ENCODE results near the gene MYH8. TPM values are rescaled to one million over a fixed set of nuclear protein-coding genes. Genes with fewer than 3 reads are reported as not detected.

The MYH8 gene
- total and polyA plus RNA-seq, 10 of the 15 experiments (the other 5 are each of a cell fraction or from before 2014, with no cell fraction given), result 0.01 to 0.03 TPM; not detected in 8

DNA sequence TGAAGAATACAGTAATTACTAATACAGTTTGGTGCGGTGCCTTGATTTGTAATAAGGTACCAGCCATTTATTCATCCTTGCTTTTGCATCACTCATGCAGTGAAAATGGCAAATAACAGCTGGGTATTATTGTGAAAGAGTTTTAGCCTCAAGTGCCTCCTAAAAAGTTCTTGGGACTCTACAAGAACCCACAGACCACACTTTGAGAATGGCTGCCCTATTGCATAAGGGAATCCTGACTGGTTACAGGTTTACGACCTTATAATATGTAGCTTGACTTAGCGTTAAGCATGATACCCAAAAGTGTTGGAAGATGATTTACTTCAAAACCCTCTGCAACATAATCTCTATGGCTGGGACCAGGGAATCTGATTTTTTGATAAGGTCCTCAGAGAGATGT, 53.2 kb downstream of the MYH8 start:
- no peak overlapping the region for H3K27ac ChIP-seq (ENCODE audit: control insufficient read depth, insufficient read depth)
- no peaks in the 10 kb centered on the region for H3K9me3 ChIP-seq (replicated peaks; ENCODE audit: control insufficient read depth, insufficient read depth, low read length)
- BruUV-seq (replicated peaks), result no TSS peak
- no peak overlapping the region for H2AFZ ChIP-seq (ENCODE audit: control insufficient read depth, low read depth, low read length)
- ChIA-PET SMC1A (ENCODE audit: uncharacterized antibody, unreplicated experiment) (interaction anchor here (0.6 kb wide), 1 partner anchor 39 kb away, joined by 3 read pairs; no protein-coding TSS in a partner anchor), POLR2A (no interaction called here), RAD21 (ENCODE audit: unreplicated experiment) (no interaction called here), CTCF (interaction anchor here (1.5 kb wide), 1 partner anchor 10 kb away, joined by 4 read pairs; no protein-coding TSS in a partner anchor)
- no peaks in the 10 kb centered on the region for H4K20me1 ChIP-seq (ENCODE audit: control insufficient read depth, insufficient read depth)
- no peak overlapping the region for H3K4me2 ChIP-seq (ENCODE audit: control insufficient read depth, insufficient read depth)
- H3K27me3 ChIP-seq (replicated peaks in 1 of 2; ENCODE audit: control insufficient read depth in 2 of 2, insufficient read depth in 2 of 2, low read length in 1 of 2), result no peaks in the 10 kb centered on the region
- no peak overlapping the region for H3K4me3 ChIP-seq
- H3K9ac ChIP-seq (ENCODE audit: control insufficient read depth, insufficient read depth, low read length), result no peak overlapping the region
- in situ Hi-C loops (cut with MboI), result no loop called here
- no peaks in the 10 kb centered on the region for H3K79me2 ChIP-seq (ENCODE audit: control insufficient read depth, insufficient read depth, low read length)
- FAIRE-seq (no peak), ATAC-seq (no peak), DNase-seq (ENCODE audit: low read depth, low spot score) (no peak)
- WGBS (ENCODE audit: insufficient coverage, insufficient replicate concordance, low lambda C conversion rate, missing lambda C conversion rate), result 63% methylated on average over 3 of the region's 3 CpGs
- intact Hi-C loops (cut with micrococcal nuclease; ENCODE audit: unreplicated experiment), result no loop called here
- H3K4me1 ChIP-seq (ENCODE audit: control insufficient read depth, insufficient read depth, low read length), result no peaks in the 10 kb centered on the region
- TF ChIP-seq MEF2A (IDR thresholded peaks at IDR 0.05; ENCODE audit: insufficient read depth, low read depth, low read length), result no peak
- TF ChIP-seq SMARCA5 (IDR thresholded peaks at IDR 0.05), result no peak
- no peak for TF ChIP-seq HDAC2 (IDR thresholded peaks at IDR 0.05)
- TF ChIP-seq CBX5 (IDR thresholded peaks at IDR 0.05; ENCODE audit: low read depth), result no peak
- no peak for TF ChIP-seq BCL11A (IDR thresholded peaks at IDR 0.05; ENCODE audit: low read depth, low read length)
- no peak for TF ChIP-seq POLR2A (IDR thresholded peaks at IDR 0.05; ENCODE audit: low read depth, low read length)
- no peak for TF ChIP-seq ZZZ3 (IDR thresholded peaks at IDR 0.05; ENCODE audit: control insufficient read depth, insufficient read length, low read depth)
- TF ChIP-seq IKZF2 (IDR thresholded peaks at IDR 0.05), result no peak
- TF ChIP-seq LARP7 (IDR thresholded peaks at IDR 0.05), result no peak
- no peak for TF ChIP-seq SMC3 (IDR thresholded peaks at IDR 0.05; ENCODE audit: borderline replicate concordance, low read length)
- no peak for TF ChIP-seq RFX5 (IDR thresholded peaks at IDR 0.05; ENCODE audit: low read depth, low read length)
- TF ChIP-seq PML (IDR thresholded peaks at IDR 0.05; ENCODE audit: low read length), result no peak
- no peak for TF ChIP-seq EP300 (IDR thresholded peaks at IDR 0.05; ENCODE audit: borderline replicate concordance in 1 of 2, control insufficient read depth in 1 of 2, low read depth in 2 of 2, low read length in 2 of 2)
- TF ChIP-seq CHD1 (IDR thresholded peaks at IDR 0.05; ENCODE audit: low read depth, low read length), result no peak
- TF ChIP-seq, protein P1, sequence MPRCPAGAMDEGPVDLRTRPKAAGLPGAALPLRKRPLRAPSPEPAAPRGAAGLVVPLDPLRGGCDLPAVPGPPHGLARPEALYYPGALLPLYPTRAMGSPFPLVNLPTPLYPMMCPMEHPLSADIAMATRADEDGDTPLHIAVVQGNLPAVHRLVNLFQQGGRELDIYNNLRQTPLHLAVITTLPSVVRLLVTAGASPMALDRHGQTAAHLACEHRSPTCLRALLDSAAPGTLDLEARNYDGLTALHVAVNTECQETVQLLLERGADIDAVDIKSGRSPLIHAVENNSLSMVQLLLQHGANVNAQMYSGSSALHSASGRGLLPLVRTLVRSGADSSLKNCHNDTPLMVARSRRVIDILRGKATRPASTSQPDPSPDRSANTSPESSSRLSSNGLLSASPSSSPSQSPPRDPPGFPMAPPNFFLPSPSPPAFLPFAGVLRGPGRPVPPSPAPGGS (IDR thresholded peaks at IDR 0.05; ENCODE audit: borderline replicate concordance, insufficient read depth, low read depth, low read length, poor library complexity, severe bottlenecking), result no peak
- H3K36me3 ChIP-seq (ENCODE audit: control insufficient read depth in 2 of 2, insufficient read depth in 2 of 2, low read length in 1 of 2), result no peaks in the 10 kb centered on the region
